Myocyte (in vitro differentiated cells): Measurements from ENCODE around the gene ROBO2. TPM values are rescaled to one million over a fixed set of nuclear protein-coding genes. Genes with fewer than 3 reads are reported as not detected.
A peak's percentile ranks its signal among the peaks of the same experiment; 100 is the strongest.
"Not testable (repeated sequence)": the region's sequence is repeated elsewhere in the genome, so short reads cannot be mapped to it uniquely, and the experiment has no call there.

ENCODE experiments used
- DNase-seq: peaks from one replicate; pipeline ENCODE4 v3.0.0-alpha.2; 2012; ENCODE audit warnings: low read depth
- total RNA-seq: library from RNA; depleted of rRNA; stranded (reverse); fragments of >200 nt; gene quantifications from 2 replicates; pipeline ENCODE4 v1.2.3, GENCODE V29; 2014

The ROBO2 gene
- total RNA-seq, 1 donor from 2014 or later, result not detected

DNA sequence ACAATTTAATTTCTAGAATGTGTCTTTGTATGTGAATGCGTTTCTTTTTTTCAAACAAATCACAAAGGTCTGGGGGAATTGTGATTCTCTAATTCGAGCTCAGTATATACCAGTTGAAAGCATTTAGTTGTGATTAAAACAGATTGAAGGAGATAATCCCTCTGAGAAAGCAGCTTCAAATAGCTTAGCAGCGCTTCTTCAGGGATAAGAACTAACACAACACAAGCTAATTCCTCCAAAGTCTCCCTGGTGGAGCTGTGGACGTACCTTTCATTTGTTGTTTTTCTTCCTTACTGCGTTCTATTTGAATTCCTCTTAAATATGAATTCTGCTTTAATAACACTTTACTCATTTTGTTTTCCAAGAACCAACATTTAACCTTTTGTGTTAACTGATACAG lies 286.7 kb downstream of the ROBO2 start:
- no peak for DNase-seq

DNA sequence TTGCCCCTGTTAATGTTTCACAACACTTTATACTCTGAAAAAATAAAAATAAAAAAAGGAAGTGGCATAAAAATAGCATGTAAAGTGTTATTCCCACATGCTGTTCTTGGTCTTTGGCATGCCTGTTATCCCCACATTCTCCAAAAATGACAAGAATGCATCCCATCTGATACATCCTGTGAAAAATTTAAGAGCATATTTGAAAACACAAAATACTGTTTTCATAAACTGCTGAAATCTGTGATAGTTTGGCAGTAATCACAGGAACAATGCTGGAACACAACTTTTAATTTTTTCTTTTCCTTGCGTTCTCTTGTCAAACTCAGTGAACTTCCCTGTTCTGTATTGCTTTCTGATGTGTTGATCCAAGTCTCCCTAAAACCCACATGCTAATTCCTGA lies 288.8 kb downstream of the ROBO2 start:
- DNase-seq, result no peak

DNA sequence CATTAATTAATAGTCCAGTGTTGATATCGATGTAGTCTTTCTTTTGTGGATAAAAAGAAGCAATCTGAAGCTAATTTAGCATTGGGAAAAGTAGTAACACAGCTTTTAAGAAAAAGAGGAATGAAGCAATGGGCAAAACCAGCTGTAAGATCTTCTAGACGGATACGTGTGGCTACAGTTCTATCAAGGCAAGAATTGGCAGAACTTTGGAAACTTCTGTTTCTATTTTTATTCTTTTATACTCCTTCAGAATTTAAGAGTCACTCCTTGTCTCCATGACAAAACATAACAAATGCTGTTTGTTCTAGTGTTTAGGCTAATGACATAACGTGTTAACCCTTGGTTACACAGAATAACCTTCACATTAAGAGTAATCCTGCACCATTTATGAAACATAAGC lies 289.2 kb downstream of the ROBO2 start:
- DNase-seq, result no peak

DNA sequence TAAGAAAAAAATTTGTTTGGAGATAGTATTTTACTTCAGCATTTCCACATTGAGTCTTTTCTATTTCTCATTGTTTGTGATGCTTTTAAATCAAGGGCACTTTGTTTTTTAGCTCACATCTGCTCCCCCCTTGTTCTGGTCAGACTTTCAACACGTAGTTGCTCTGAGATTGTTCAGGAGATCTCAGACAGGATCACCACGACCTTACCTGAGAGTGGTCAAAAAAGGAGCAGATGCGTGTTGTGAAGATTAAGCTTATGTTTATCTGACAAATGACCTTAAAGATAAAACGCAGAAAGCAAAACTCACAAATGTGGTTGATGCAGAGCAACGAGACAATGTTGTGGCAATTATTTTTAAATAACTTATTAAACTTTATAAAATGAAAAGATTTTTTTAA lies 298.3 kb downstream of the ROBO2 start:
- no peak for DNase-seq

DNA sequence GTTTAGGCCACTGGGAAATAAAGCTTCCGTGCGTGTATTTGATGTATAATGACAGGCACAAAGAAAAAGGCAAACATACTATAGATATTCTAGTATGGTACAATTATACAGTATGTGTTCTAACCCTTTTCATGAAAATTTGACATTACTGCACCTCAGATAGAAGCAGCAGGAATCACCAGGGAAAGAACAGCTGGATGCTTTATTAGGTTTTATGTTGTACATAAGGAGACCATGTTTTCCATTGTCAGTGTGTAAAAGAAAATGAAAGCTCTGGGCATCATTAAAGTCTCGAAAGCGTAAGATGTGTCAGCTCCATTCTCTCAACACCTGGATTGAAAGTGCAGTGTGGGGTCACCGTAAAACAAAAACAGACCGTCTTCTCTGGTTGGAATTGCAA lies 302.1 kb downstream of the ROBO2 start:
- no peak for DNase-seq

DNA sequence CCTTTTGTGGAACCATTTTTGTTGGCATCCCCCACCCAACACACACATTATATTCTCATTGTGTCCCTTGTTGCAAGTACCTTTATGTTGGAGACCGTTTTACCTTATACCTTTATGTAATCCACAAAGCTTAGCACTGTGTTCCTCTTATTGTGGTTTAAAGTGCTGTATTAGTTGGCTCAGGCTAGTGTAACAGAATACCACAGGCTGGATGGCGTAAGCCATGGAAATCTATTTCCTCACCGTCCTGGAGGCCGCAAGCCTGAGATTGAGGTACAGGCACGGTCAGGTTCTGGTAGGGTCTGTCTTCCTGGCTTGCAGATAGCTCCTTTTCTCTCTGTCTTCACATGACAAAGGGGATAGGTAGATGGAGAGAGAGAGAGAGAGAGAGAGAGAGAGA lies 302.8 kb downstream of the ROBO2 start:
- no peak for DNase-seq

DNA sequence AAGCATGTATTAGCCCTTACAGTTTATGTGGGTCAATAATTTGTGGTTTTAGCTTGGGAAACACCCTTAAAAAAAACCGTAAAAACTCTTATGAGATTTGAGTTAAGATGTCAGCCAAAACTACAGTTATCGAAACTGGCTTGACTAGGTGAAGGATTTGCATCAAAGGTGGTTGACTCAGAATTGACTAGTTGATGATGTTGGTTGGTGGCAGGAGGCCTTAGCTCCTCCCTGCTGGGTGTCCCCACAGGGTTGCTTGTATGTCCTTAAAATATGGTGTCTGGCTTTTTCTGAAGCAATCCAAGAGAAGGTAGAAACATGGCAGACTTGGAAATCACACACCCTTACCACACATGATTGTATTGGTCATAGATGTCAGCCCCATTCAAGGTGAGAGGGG lies 305.1 kb downstream of the ROBO2 start:
- no peak for DNase-seq

DNA sequence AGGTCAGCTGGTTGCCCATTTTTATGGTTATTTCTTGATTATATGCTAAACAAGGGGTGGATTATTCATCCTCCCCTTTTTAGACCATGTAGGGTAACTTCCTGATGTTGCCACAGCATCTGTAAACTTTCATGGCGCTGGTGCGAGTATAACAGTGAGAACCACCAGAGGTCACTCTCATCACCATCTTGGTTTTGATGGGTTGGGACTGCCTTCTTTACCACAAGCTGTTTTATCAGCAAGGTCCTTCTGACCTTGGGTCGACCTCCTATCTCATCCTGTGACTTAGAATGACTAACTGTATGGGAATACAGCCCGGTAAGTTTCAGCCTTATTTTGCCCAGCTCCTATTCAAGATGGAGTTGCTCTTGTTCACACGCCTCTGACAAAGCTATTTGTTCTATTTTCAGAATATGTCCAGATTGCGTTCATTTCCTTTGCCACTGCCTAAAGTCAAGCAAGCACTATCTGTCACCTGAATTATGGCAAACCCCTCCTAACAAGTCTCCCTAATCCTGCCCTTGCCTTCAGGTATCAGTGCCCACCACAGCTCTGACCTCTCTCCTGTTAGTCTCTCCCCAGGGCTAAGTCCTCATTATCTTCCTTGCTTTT lies 308.5 kb downstream of the ROBO2 start:
- DNase-seq, result no peak

DNA sequence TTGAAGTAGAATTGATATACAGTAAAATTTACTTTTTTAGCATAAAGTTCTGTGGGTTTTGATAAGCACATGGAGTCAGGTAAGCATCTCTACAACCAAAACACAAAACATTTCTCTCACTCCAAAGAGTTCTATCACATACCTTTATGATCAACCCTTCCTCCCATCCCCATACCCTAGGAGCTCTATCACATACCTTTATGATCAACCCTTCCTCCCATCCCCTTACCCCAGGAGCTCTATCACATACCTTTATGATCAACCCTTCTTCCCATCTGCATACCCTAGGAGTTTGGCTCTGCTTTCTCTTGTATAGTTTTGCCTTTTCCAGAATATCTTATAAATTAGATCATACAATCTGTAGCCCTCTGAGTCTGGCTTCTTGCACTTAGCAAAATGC lies 315.1 kb downstream of the ROBO2 start:
- DNase-seq, result no peak

DNA sequence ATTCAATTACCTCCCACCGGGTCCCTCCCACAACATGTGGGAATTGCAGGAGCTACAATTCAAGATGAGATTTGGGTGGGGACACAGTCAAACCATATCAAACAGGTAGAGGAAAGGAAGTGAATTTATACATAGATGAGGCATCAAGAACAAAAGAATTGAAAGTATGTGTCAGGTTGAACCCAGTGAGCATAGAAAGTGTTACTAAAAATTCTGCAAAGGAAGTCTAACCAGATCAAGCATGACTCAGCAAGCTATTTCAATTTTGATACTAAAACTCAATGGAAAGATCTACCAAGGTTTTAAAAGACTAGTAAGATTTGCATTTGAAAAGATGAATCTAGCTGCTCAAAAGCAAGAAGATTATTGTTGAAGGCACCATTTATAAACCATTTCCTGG lies 323.0 kb downstream of the ROBO2 start:
- no peak for DNase-seq

DNA sequence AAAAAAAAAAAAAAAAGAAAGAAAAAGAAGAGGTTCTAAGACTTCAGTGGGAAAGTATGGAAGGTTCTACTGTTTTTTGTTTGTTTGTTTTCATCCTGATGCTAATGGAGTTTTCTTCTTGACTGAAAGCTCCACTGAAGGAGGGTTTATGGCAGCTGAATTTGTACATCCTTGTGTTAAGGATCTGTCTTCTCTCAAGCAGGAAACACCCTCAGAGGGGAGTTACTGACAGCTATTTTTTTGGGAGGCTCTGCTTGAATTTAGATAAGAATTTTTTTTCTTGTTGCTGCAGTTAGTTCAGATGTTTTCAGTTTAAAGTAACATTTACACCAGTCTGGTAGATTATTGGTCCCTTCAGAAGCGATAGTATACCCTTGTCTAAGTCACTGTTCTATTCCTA lies 325.3 kb downstream of the ROBO2 start:
- no peak for DNase-seq

DNA sequence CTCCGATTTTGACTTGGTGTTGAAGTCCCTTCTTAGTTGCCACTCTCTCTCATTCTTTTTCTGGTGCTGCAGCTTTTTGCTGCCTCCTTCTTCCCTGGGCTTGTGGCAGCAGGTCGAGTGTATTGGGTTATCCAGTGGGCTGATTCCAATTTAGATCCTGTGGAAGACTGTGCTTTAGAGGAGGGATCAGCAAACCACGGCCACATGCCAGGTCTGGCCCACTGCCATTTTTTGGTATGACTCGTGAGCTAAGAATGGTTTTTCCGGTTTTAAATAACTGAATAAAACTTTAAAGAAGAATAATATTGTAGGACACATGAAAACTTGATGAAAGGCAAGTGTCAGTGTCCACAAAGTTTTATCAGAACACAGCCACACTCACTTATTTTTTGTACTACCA lies 330.5 kb downstream of the ROBO2 start:
- peak; percentile 0 for DNase-seq

DNA sequence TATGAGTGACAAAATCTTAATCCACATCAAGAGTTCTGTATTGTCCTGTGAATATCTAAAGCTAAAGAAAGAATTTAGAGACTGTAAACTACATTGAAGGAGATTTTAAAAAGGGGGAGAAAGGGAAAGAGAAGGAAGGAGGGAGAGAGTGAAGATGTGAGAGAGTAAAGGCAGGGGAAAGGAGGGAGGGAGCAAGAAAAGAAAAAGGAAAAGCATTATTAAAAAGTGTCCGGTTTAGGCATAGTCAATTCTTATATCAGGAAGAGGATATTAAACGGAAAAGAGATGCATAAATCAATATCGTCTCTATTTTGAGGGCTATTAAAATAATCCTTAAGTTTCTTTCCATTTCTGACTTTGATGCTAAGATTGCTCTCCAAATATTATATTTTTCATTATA lies 332.1 kb downstream of the ROBO2 start:
- no peak for DNase-seq

DNA sequence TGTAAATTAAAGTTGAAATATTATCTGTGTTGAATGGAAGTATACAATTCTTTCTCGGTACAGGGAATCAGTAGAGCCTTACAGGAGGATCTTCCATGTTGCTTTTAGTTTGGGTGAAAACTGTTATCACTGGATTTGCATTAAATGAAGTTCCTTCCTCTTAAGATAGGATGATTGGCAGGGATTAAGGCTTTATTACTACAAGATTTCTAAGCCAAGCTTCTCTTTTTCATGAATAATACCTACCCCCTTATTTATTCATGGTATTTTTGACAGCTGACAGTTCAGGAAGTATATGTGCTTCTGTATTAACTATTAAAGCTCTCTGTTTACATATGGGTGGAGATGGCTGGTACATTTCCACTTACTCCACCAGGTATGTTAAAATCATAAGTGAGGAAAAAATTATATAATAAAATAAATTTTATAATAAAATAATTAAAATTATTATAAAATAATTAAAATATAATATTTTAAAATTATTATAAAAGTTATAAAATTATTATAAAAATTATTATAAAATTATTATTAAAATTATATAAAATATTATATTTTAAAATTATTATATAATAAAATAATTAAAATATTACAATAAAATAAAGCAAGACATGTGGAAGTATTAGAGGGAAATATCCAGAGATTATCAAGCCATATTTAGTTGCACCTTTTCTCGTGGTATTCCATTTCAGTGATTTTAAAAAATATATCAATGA lies 332.9 kb downstream of the ROBO2 start:
- DNase-seq, result no peak

DNA sequence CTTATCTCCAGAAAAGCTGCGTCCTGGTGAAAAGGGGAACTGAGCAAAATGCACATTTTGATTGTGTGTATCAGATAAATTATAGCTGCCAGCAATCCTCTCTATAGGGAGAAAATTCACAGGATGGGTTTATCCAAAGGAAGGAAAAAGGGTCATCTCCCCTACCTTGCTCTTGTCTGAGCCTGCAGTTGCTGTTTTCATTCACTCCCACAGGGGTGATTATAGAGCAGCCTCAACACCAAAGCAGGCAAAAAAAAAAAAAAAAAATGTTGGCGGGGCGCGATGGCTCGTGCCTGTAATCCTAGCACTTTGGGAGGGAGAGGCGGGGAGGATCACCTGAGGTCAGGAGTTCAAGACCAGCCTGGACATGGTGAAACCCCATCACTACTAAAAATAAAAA lies 333.7 kb downstream of the ROBO2 start:
- DNase-seq, result no peak

DNA sequence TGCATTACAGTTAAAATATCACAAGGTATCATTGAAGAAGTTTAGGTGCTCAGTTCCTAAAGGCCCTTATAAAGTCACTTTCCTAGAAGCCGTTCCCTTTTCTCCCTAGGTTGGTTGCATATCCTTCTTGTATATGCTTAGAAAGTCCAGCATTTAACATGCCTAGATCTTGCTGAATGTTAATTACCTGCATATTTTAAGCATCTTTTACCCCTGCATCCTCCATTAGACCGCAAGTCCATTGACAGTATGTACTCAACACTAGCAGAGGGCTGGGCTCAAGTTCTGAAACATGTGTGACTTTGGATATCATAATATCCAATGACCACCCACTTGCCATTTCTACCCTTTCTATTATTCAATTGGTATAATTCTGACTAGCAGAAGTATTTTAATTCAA lies 336.6 kb downstream of the ROBO2 start:
- DNase-seq, result no peak

DNA sequence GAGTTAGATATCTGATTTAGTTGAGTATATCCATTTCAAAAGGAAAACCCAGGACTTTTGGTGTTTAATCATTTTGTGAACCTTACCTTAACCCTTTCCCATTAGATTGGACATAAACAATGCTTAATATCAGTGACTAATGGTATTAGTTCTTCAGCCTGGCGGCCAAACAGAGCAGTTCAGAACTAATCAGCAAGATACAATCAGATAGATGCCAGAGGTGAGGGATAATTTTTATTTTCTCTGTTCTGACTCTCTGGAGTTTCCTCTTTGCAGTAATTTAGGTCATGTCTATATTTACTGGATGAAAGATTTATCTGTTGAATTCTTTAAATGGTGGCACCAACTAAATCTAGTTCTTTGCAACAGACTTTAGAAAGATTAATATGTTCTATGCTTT lies 337.8 kb downstream of the ROBO2 start:
- no peak for DNase-seq

DNA sequence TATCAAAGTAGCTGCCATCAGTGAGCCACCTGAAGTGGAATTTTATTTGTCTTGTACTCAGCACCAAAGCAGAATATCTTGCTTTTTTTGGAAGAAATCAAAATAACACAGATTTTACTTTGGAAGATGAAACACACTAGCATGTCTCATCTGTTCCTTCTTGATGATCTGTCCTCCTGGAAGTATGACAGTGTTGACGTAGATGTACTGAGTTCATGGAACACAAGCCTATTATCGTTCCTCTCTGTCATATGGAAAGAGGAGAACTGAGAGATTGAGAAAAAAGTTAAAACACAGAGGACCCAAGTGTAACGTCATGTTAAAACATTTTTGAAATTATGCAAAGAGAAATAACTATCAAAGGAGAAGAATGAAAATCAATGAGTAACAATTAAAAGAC lies 340.2 kb downstream of the ROBO2 start:
- no peak for DNase-seq

DNA sequence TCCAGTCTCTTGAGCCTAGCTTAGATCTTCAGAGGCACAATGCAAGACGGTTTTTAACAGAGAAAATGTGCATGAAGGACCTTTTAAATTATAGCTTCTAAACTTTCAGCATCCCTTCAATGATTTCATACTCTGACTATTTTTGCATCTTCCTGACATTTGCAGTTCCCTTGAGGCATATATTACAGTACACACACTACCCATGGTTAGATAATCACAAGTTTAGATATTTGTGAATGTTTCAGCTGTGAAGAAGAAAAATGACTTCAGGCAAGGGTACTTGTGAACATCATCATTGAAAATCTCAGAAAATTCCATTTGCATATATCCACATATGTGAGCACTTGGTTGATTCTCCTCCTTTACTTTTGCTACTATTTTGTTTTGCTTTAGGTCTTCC lies 341.5 kb downstream of the ROBO2 start:
- no peak for DNase-seq

DNA sequence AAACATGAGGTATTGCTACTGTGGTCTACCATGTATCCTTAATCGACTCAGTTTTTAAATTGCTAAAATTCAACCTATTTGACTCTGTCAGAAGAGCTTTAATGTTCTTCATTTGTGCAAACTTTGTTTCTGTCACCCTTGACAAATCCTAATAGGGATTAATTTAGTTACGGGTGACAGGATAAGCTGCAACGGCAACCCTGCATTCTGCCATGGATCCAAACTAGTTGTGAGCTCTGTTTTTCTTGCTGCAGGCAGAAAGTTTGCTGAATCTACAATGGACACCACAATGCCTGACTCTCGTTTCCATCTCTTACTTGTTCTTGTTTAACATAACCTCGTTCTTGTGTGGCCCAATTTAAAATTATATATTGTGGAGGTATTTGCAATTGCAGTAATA lies 352.3 kb downstream of the ROBO2 start:
- no peak for DNase-seq

DNA sequence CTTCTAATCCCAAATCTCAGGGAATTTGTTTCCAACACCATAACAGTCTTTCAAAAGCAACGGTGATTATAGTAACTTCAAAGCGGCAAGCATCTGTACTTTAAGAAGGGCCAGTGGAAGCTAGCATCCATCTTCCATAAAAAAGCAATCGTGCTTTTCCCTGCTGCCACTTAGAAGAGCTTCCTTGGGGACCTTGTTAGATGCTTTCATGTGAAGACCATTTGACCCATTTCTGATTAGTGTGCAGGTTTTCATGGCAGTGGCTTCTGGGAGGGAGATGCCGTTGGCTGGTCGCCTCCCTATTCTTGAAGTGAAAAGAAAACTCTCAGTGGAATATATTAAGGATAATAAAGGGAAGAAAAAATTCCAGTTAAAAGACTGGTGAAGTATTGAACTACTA lies 354.1 kb downstream of the ROBO2 start:
- no peak for DNase-seq

DNA sequence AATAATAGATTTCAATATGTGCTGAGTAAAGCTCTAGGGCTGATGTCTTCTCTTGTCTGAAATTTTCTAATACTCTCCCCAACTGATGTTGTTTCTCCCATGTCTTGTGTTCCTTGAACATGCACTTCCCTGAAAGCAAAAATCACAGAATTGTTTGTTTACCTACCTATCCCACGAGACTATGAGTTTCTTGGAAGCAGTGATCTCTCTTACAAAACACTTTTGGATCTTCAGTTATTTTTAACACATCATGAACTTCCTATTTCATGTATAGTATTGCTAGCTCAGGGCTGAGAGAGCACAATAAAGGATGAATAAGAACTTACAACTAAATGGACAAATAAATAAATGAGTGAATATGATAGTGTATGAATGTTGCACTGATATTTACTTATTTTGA lies 365.0 kb downstream of the ROBO2 start:
- no peak for DNase-seq

DNA sequence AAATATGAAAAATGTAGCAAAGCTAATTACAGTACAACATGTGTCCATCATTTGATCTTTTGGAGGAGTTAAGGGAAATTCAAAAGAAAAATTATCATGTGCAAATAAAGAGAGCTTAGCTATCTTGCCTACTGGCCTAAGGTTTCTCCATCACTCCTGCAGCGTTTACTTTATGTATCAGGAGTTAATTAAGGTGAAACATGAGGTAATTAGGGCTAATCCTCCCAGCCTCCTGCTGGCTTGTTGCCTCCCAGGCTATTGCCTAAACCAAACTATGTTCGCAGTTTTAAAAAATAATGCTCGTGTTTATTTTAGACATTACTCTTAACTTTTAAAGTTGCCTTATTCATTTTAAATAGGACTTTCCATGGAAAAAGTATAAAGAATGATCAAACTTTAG lies 367.5 kb downstream of the ROBO2 start:
- DNase-seq, result no peak

DNA sequence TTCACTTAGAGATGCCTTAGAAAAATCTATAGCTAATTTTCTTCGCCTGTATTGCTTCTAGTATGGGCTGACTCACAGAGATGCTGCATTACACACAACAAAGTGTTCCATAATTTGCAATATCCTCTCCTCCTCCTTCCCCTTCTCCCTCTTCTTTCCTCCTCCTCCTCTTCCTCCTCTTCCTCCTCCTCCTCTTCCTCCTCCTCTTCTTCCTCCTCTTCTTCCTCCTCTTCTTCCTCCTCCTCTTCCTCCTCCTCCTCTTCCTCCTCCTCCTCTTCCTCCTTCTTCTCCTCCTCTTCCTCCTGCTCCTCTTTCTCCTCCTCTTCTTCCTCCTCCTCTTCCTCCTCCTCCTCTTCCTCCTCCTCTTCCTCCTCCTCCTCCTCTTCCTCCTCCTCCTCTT lies 370.4 kb downstream of the ROBO2 start:
- not testable (repeated sequence) for DNase-seq
